DMS79 (cell line): ENCODE results near the gene TPD52L2.

Source experiments
- DNase-seq: peaks from one replicate; lab custom pipeline; 2025; lab: John Stamatoyannopoulos, UW

The TPD52L2 gene

GRCh38 chr20:63864978-63865640 lies at the start of gene TPD52L2:
TPD52L2 (plus strand) TSS chr20:63865270; CDS start chr20:63865366, 96 bp downstream.
- peak; percentile 100 for DNase-seq

GRCh38 chr20:63815615-63816253 lies 49.3 kb upstream of the TPD52L2 start:
- no peak for DNase-seq

- no peak for DNase-seq
These were observed 45.7 kb upstream of the TPD52L2 start for GRCh38 chr20:63819224-63819921.

- DNase-seq: no peak
These were observed 43.3 kb upstream of the TPD52L2 start for GRCh38 chr20:63821811-63822210.

- no peak for DNase-seq
These were observed 42.8 kb upstream of the TPD52L2 start for GRCh38 chr20:63822276-63822696.

GRCh38 chr20:63823691-63824311 lies 41.3 kb upstream of the TPD52L2 start:
- DNase-seq: no peak

GRCh38 chr20:63825331-63826118 lies 39.5 kb upstream of the TPD52L2 start:
- DNase-seq: no peak

GRCh38 chr20:63826753-63827152 lies 38.3 kb upstream of the TPD52L2 start:
- no peak for DNase-seq

GRCh38 chr20:63828124-63828523 lies 36.9 kb upstream of the TPD52L2 start:
- DNase-seq: no peak

- DNase-seq: no peak
These were observed 36.5 kb upstream of the TPD52L2 start for GRCh38 chr20:63828545-63828944.

- DNase-seq: no peak
These were observed 36.1 kb upstream of the TPD52L2 start for GRCh38 chr20:63828951-63829350.

- no peak for DNase-seq
These were observed 35.5 kb upstream of the TPD52L2 start for GRCh38 chr20:63829603-63829944.

- no peak for DNase-seq
These were observed 34.9 kb upstream of the TPD52L2 start for GRCh38 chr20:63829945-63830835.

- no peak for DNase-seq
These were observed 34.1 kb upstream of the TPD52L2 start, which contains the start of gene ZBTB46 for GRCh38 chr20:63830841-63831588. ZBTB46 (minus strand) TSS chr20:63831264; CDS start chr20:63790757, 40,507 bp downstream.

- DNase-seq: no peak
These were observed 33.5 kb upstream of the TPD52L2 start for GRCh38 chr20:63831646-63831992.

- no peak for DNase-seq
These were observed 32.9 kb upstream of the TPD52L2 start for GRCh38 chr20:63831993-63832686.

- no peak for DNase-seq
These were observed 31.1 kb upstream of the TPD52L2 start for GRCh38 chr20:63833776-63834490.

GRCh38 chr20:63834491-63834880 lies 30.6 kb upstream of the TPD52L2 start:
- no peak for DNase-seq
